Sigmoid colon (tissue), 4 donors: ENCODE data around the gene KCNH1.

Experiments used
- EP300 ChIP-seq, 4 donors: sonication (generic); formaldehyde crosslinking; IDR thresholded peaks; one replicate each; pipeline ENCODE4 v1.6.1; 2017; ENCODE audit warnings: antibody characterized with exemption in 4 of 4
- POLR2AphosphoS5 ChIP-seq, 4 donors: sonication (generic); formaldehyde crosslinking; IDR thresholded peaks; one replicate each; pipeline ENCODE4 v1.6.1; 2017; ENCODE audit warnings: antibody characterized with exemption in 4 of 4
- TF ChIP-seq, protein P1 (sequence below), 4 experiments: fragments of 450-650 bp in 3 of 4; fragments of 200-600 bp in 1 of 4; IDR thresholded peaks; one replicate each; pipeline ENCODE4 v1.5.1; 2016 to 2019; ENCODE audit warnings: antibody characterized with exemption in 4 of 4, mild to moderate bottlenecking in 3 of 4, moderate library complexity in 2 of 4

DNA sequence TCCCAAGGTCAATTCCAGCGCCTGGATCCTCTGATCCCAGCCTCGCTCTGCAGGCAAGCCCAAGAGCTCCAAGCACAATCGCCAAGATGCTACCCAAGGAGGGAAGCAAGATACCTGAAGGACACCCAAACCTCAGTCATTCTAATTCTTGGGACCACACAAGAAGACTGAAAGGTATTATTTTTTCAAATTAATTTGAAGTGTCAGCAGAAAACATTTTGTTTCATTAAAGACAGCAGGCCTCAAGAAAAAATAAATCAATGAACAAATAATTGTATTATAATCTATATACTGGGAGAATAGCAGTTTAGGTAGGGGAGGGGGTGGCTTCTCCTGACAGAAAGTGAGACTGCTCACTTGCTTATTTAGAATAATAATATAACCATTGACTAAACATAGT lies 457.4 kb downstream of the KCNH1 start:
- TF ChIP-seq EP300 (IDR thresholded peaks at IDR 0.05) (no peak), POLR2AphosphoS5 (IDR thresholded peaks at IDR 0.05) (no peak)
- TF ChIP-seq, protein P1, sequence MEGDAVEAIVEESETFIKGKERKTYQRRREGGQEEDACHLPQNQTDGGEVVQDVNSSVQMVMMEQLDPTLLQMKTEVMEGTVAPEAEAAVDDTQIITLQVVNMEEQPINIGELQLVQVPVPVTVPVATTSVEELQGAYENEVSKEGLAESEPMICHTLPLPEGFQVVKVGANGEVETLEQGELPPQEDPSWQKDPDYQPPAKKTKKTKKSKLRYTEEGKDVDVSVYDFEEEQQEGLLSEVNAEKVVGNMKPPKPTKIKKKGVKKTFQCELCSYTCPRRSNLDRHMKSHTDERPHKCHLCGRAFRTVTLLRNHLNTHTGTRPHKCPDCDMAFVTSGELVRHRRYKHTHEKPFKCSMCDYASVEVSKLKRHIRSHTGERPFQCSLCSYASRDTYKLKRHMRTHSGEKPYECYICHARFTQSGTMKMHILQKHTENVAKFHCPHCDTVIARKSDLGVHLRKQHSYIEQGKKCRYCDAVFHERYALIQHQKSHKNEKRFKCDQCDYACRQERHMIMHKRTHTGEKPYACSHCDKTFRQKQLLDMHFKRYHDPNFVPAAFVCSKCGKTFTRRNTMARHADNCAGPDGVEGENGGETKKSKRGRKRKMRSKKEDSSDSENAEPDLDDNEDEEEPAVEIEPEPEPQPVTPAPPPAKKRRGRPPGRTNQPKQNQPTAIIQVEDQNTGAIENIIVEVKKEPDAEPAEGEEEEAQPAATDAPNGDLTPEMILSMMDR (IDR thresholded peaks at IDR 0.05): no peak
